Measurements from ENCODE around the gene TAB2.

TAB2 gene

DNA sequence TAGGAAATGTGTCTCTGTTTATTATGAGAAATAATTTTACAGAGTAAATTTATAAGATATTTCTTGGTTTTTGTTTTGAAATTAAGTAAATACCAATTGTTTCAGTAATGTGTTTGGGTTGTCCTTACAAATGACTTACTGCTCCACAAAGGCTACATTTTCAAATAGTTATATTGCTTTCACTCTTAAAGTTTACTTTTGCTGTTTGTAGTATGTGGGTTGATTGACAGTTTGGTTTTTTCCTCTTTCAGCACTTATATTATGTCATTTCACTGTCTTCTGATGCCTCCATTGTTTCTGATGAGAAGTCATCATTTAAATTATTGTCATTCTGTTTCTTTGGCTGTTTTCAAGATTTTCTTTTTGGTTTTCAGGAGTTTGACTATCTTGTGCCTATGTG is 47.7 kb downstream of the TAB2 start:
- TF ChIP-seq ZNF274 (IDR thresholded peaks at IDR 0.05; ENCODE audit: low read depth, low read length) (no peak), SUZ12 (IDR thresholded peaks at IDR 0.05; ENCODE audit: extremely low read depth, insufficient read depth, insufficient read length) (no peak), YY1 (IDR thresholded peaks at IDR 0.05; ENCODE audit: insufficient read depth, insufficient read length) (no peak)
- peaks cover 6% of the 10 kb centered on the region for H3K36me3 ChIP-seq (ENCODE audit: insufficient read depth, insufficient read length, low read length)
- no peak overlapping the region for H3K4me3 ChIP-seq (ENCODE audit: insufficient read length, low read depth)
- H3K27me3 ChIP-seq (ENCODE audit: insufficient read depth, insufficient read length), result no peaks in the 10 kb centered on the region
- no peak overlapping the region for H3K9ac ChIP-seq (ENCODE audit: insufficient read length, low read depth)
- no peaks in the 10 kb centered on the region for H3K4me1 ChIP-seq (ENCODE audit: insufficient read depth, insufficient read length)
- no peak for DNase-seq (ENCODE audit: low read depth, low spot score)
- H3K9me3 ChIP-seq (ENCODE audit: insufficient read depth, low read length), result no peaks in the 10 kb centered on the region

DNA sequence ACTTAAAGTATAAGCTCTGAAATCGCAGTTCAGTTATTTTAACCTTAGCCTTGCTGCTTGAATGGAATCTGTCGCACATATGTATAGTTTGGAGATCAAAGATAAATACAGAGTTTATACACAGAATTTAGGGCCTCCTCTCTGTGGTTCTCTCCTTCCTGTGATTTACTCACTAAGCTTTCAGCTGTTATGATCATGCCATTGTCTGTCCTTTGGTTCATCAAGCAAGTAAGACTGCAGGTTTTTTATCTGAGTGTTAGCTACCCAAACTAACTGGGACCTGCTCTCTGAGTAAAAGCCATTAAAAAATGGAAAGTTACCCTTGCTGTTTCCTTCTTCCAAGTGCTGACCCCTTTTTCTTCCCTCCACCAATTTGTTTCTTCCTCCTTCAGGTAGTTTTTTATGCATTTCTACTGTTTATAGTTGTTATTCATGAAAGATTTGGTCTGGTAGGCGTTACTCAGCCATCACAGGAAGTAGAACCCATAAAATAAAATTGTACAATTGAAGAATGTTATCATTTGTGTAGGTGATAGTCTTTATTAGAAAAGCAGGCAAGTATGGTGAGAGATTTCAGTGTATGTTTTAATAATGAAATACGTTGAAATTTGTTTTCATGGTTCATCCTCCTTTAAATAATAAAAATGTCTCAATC is 48.9 kb downstream of the TAB2 start:
- Histone ChIP-seq H3K4me1 (ENCODE audit: insufficient read depth, insufficient read length) (no peaks in the 10 kb centered on the region), H3K27me3 (ENCODE audit: insufficient read depth, insufficient read length) (no peaks in the 10 kb centered on the region), H3K9me3 (ENCODE audit: insufficient read depth, low read length) (no peaks in the 10 kb centered on the region), H3K9ac (ENCODE audit: insufficient read length, low read depth) (no peak overlapping the region), H3K4me3 (ENCODE audit: insufficient read length, low read depth) (no peak overlapping the region), H3K36me3 (ENCODE audit: insufficient read depth, insufficient read length, low read length) (peaks cover 11% of the 10 kb centered on the region)
- DNase-seq (ENCODE audit: low read depth, low spot score), result no peak
- TF ChIP-seq YY1 (IDR thresholded peaks at IDR 0.05; ENCODE audit: insufficient read depth, insufficient read length), result no peak
- no peak for TF ChIP-seq SUZ12 (IDR thresholded peaks at IDR 0.05; ENCODE audit: extremely low read depth, insufficient read depth, insufficient read length)
- TF ChIP-seq ZNF274 (IDR thresholded peaks at IDR 0.05; ENCODE audit: low read depth, low read length), result no peak

DNA sequence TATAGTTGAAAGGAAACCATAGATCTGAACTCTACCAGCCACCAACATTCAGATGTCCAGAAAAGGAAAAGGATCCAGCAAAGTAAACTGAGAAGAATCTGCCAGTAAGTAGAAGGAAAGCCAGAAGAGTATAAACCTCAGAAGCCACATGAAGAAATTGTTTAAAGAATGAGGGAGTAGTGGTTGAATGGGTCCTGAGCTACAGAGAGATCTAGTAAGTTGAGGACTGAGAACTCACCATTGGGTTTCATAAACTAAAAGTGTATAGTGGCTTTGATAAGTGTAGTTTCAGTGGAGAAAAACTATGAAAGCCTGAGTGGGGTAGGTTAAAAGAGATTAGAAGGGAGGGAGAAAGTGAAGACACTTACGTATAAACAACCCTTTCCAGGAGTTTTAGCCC is 50.6 kb downstream of the TAB2 start:
- no peak overlapping the region for H3K9ac ChIP-seq (ENCODE audit: insufficient read length, low read depth)
- H3K4me1 ChIP-seq (ENCODE audit: insufficient read depth, insufficient read length), result no peaks in the 10 kb centered on the region
- no peaks in the 10 kb centered on the region for H3K9me3 ChIP-seq (ENCODE audit: insufficient read depth, low read length)
- no peak for TF ChIP-seq ZNF274 (IDR thresholded peaks at IDR 0.05; ENCODE audit: low read depth, low read length)
- no peak for TF ChIP-seq SUZ12 (IDR thresholded peaks at IDR 0.05; ENCODE audit: extremely low read depth, insufficient read depth, insufficient read length)
- no peak for TF ChIP-seq YY1 (IDR thresholded peaks at IDR 0.05; ENCODE audit: insufficient read depth, insufficient read length)
- no peaks in the 10 kb centered on the region for H3K27me3 ChIP-seq (ENCODE audit: insufficient read depth, insufficient read length)
- no peak overlapping the region for H3K4me3 ChIP-seq (ENCODE audit: insufficient read length, low read depth)
- no peak for DNase-seq (ENCODE audit: low read depth, low spot score)
- peaks cover 13% of the 10 kb centered on the region for H3K36me3 ChIP-seq (ENCODE audit: insufficient read depth, insufficient read length, low read length)

DNA sequence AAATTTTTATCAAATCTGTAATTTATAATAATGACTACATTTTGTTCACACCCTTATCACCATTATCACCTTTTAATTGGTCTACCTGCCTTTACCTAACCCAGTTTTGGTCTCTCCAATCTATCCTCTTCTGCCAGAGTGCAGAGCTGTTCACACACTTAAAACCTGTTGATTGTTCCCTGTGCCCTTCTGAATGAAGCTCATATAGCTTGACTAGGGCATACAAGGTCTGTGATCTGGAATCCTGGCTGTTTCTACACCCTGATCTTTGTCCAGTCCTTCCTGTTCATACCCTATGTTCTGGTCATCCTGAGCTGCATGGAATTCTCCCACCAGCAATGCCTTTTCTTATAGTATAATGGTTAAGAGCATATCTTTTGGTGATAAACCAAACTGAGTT is 53.6 kb downstream of the TAB2 start:
- peaks cover 16% of the 10 kb centered on the region for H3K36me3 ChIP-seq (ENCODE audit: insufficient read depth, insufficient read length, low read length)
- TF ChIP-seq YY1 (IDR thresholded peaks at IDR 0.05; ENCODE audit: insufficient read depth, insufficient read length), result no peak
- no peak for TF ChIP-seq ZNF274 (IDR thresholded peaks at IDR 0.05; ENCODE audit: low read depth, low read length)
- no peak for TF ChIP-seq SUZ12 (IDR thresholded peaks at IDR 0.05; ENCODE audit: extremely low read depth, insufficient read depth, insufficient read length)
- H3K9me3 ChIP-seq (ENCODE audit: insufficient read depth, low read length), result no peaks in the 10 kb centered on the region
- H3K9ac ChIP-seq (ENCODE audit: insufficient read length, low read depth), result no peak overlapping the region
- no peaks in the 10 kb centered on the region for H3K27me3 ChIP-seq (ENCODE audit: insufficient read depth, insufficient read length)
- no peak for DNase-seq (ENCODE audit: low read depth, low spot score)
- no peak overlapping the region for H3K4me3 ChIP-seq (ENCODE audit: insufficient read length, low read depth)
- no peaks in the 10 kb centered on the region for H3K4me1 ChIP-seq (ENCODE audit: insufficient read depth, insufficient read length)

DNA sequence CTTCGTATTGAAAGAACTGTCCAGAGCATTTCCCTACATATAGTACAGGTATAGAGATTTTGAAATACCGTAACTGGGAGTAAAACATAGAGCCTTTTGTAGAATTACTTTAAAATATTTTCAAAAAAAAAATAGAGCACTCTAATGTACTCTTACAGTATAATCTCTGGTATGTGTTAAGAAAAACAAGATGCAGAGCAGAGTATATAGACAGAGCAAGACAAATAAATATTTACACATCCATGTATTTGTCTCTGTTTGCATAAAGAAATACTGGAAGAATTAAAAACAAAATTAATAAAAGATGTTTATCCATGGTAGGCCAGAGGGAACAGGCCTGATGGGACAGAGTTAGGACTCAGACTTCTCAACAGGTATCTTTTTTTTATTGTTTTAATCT is 54.5 kb downstream of the TAB2 start:
- TF ChIP-seq ZNF274 (IDR thresholded peaks at IDR 0.05; ENCODE audit: low read depth, low read length), result no peak
- no peak for TF ChIP-seq SUZ12 (IDR thresholded peaks at IDR 0.05; ENCODE audit: extremely low read depth, insufficient read depth, insufficient read length)
- no peak for TF ChIP-seq YY1 (IDR thresholded peaks at IDR 0.05; ENCODE audit: insufficient read depth, insufficient read length)
- Histone ChIP-seq H3K4me3 (ENCODE audit: insufficient read length, low read depth) (no peak overlapping the region), H3K4me1 (ENCODE audit: insufficient read depth, insufficient read length) (no peaks in the 10 kb centered on the region), H3K9me3 (ENCODE audit: insufficient read depth, low read length) (no peaks in the 10 kb centered on the region), H3K36me3 (ENCODE audit: insufficient read depth, insufficient read length, low read length) (peaks cover 16% of the 10 kb centered on the region), H3K9ac (ENCODE audit: insufficient read length, low read depth) (no peak overlapping the region), H3K27me3 (ENCODE audit: insufficient read depth, insufficient read length) (no peaks in the 10 kb centered on the region)
- DNase-seq (ENCODE audit: low read depth, low spot score), result no peak

DNA sequence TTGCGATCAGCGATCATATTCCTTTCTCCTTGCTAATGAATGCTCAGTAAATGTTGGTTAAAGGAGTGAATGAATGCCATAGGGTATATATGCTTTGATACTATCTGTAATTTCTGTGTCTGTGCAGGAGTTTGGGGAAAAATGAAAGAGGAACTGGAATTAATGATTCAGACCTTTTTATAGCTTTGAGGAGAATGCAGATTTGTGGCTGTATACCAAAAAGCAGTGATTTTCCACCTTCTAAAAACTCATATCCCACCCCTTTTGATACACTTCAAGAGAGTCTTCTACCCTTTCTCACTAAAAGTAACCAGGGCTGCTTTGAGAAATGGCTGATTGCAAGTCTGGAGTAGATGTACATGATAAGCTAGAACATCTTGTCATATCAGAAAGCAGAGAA is 56.0 kb downstream of the TAB2 start:
- Histone ChIP-seq H3K9me3 (ENCODE audit: insufficient read depth, low read length) (no peaks in the 10 kb centered on the region), H3K4me1 (ENCODE audit: insufficient read depth, insufficient read length) (no peaks in the 10 kb centered on the region), H3K9ac (ENCODE audit: insufficient read length, low read depth) (no peak overlapping the region), H3K4me3 (ENCODE audit: insufficient read length, low read depth) (no peak overlapping the region), H3K36me3 (ENCODE audit: insufficient read depth, insufficient read length, low read length) (peaks cover 23% of the 10 kb centered on the region), H3K27me3 (ENCODE audit: insufficient read depth, insufficient read length) (no peaks in the 10 kb centered on the region)
- TF ChIP-seq SUZ12 (IDR thresholded peaks at IDR 0.05; ENCODE audit: extremely low read depth, insufficient read depth, insufficient read length) (no peak), YY1 (IDR thresholded peaks at IDR 0.05; ENCODE audit: insufficient read depth, insufficient read length) (no peak), ZNF274 (IDR thresholded peaks at IDR 0.05; ENCODE audit: low read depth, low read length) (no peak)
- no peak for DNase-seq (ENCODE audit: low read depth, low spot score)

DNA sequence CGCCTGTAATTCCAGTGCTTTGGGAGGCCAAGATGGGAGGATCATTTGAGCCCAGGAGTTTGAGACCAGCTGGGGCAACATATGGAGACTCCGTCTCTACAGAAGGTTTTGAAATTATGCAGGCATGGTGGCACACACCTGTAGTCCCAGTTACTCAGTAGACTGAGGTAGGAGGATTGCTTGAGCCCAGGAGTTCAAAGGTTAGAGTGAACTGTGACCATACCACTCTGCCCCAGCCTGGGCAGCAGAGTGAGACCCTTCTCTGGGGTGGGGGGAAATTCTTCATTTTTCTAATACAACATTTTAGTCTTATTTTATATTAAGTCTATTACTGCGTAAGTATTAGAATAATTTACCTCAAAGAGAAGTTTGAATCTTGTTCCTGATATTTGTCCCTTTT is 62.5 kb downstream of the TAB2 start:
- peaks cover 44% of the 10 kb centered on the region for H3K36me3 ChIP-seq (ENCODE audit: insufficient read depth, insufficient read length, low read length)
- no peak overlapping the region for H3K4me3 ChIP-seq (ENCODE audit: insufficient read length, low read depth)
- no peak for TF ChIP-seq SUZ12 (IDR thresholded peaks at IDR 0.05; ENCODE audit: extremely low read depth, insufficient read depth, insufficient read length)
- TF ChIP-seq ZNF274 (IDR thresholded peaks at IDR 0.05; ENCODE audit: low read depth, low read length), result no peak
- TF ChIP-seq YY1 (IDR thresholded peaks at IDR 0.05; ENCODE audit: insufficient read depth, insufficient read length), result no peak
- H3K9me3 ChIP-seq (ENCODE audit: insufficient read depth, low read length), result no peaks in the 10 kb centered on the region
- DNase-seq (ENCODE audit: low read depth, low spot score), result no peak
- H3K27me3 ChIP-seq (ENCODE audit: insufficient read depth, insufficient read length), result no peaks in the 10 kb centered on the region
- H3K9ac ChIP-seq (ENCODE audit: insufficient read length, low read depth), result no peak overlapping the region
- H3K4me1 ChIP-seq (ENCODE audit: insufficient read depth, insufficient read length), result no peaks in the 10 kb centered on the region
